CD14-positive monocyte (primary cell): ENCODE results near the gene PHF5A. TPM values are rescaled to one million over a fixed set of nuclear protein-coding genes. Genes with fewer than 3 reads are reported as not detected.

Source experiments
- DNase-seq, 3 donors: peaks; one replicate each; pipeline ENCODE4 v3.0.0-alpha.2; 2011 to 2022
- H2AFZ ChIP-seq: 2 replicates; pipeline ENCODE4 v1.6.0; 2012; ENCODE audit warnings: mild to moderate bottlenecking, low read depth, low read length, inconsistent platforms; ENCODE audit not compliant: insufficient read depth, poor library complexity, severe bottlenecking
- H3K27ac ChIP-seq, 2 donors: 1 replicate in 1 of 2; 2 replicates in 1 of 2; pipeline ENCODE4 v1.5.1; 2012 to 2013; ENCODE audit warnings: low read length in 2 of 2, control low read depth in 1 of 2, inconsistent platforms in 1 of 2, low read depth in 1 of 2, mild to moderate bottlenecking in 1 of 2
- H3K27me3 ChIP-seq, 2 donors: one replicate each; pipeline versions ENCODE4 v1.6.0 to v1.6.1; 2011 to 2013; ENCODE audit warnings: low read length in 2 of 2; ENCODE audit not compliant: control insufficient read depth in 2 of 2, insufficient read depth in 2 of 2
- H3K36me3 ChIP-seq, 2 donors: replicated peaks in 1 of 2; 1 replicate in 1 of 2; 2 replicates in 1 of 2; pipeline versions ENCODE4 v1.5.1 to v1.6.1; 2012 to 2013; ENCODE audit warnings: low read length in 2 of 2, control low read depth in 1 of 2, inconsistent platforms in 1 of 2, mild to moderate bottlenecking in 1 of 2; ENCODE audit not compliant: insufficient read depth in 2 of 2, control insufficient read depth in 1 of 2
- H3K4me1 ChIP-seq, 2 donors: 1 replicate in 1 of 2; 2 replicates in 1 of 2; pipeline versions ENCODE4 v1.5.1 to v1.6.1; 2012 to 2013; ENCODE audit warnings: low read length in 2 of 2, control low read depth in 1 of 2, inconsistent platforms in 1 of 2, mild to moderate bottlenecking in 1 of 2, moderate library complexity in 1 of 2; ENCODE audit not compliant: insufficient read depth in 2 of 2, control insufficient read depth in 1 of 2
- H3K4me2 ChIP-seq: replicated peaks from 2 replicates; pipeline ENCODE3; 2012; ENCODE audit warnings: low read length, moderate library complexity, mild to moderate bottlenecking; ENCODE audit not compliant: poor library complexity, severe bottlenecking; ENCODE audit errors: extremely low read depth
- H3K4me3 ChIP-seq, 3 experiments: fragments of 200-600 bp in 1 of 3; sonication (generic) in 1 of 3; replicated peaks in 1 of 3; 1 replicate in 2 of 3; 2 replicates in 1 of 3; pipeline ENCODE4 v1.5.1; 2011 to 2013; ENCODE audit warnings: low read length in 3 of 3, mild to moderate bottlenecking in 3 of 3, control low read depth in 2 of 3, low read depth in 2 of 3, inconsistent platforms in 1 of 3, moderate library complexity in 1 of 3
- H3K79me2 ChIP-seq: 2 replicates; pipeline ENCODE4 v1.6.0; 2012; ENCODE audit warnings: mild to moderate bottlenecking, control low read depth, inconsistent platforms, low read length, moderate library complexity; ENCODE audit not compliant: insufficient read depth
- H3K9ac ChIP-seq: 2 replicates; pipeline ENCODE4 v1.6.0; 2017; ENCODE audit warnings: low read length, mild to moderate bottlenecking; ENCODE audit not compliant: insufficient read depth, poor library complexity, severe bottlenecking
- H3K9me3 ChIP-seq, 2 donors: replicated peaks in 1 of 2; 1 replicate in 1 of 2; 2 replicates in 1 of 2; pipeline versions ENCODE4 v1.5.1 to v1.6.1; 2012 to 2013; ENCODE audit warnings: low read length in 2 of 2, control low read depth in 1 of 2; ENCODE audit not compliant: control insufficient read depth in 1 of 2, insufficient read depth in 1 of 2
- H4K20me1 ChIP-seq: 2 replicates; pipeline ENCODE4 v1.6.0; 2012; ENCODE audit warnings: mild to moderate bottlenecking, low read length, control low read depth, moderate library complexity; ENCODE audit not compliant: insufficient read depth
- H3K27ac Mint-ChIP-seq, 7 donors: one replicate each; pipeline ENCODE4 v1.8.0; 2020; ENCODE audit warnings: mild to moderate bottlenecking in 7 of 7, mixed read lengths in 7 of 7, moderate library complexity in 6 of 7, inconsistent platforms in 2 of 7
- H3K27me3 Mint-ChIP-seq, 3 donors: one replicate each; pipeline ENCODE4 v1.8.0; 2021 to 2022; ENCODE audit warnings: low read depth in 3 of 3, mild to moderate bottlenecking in 3 of 3, mixed read lengths in 3 of 3, moderate library complexity in 3 of 3, inconsistent platforms in 1 of 3
- H3K36me3 Mint-ChIP-seq, 2 donors: one replicate each; pipeline ENCODE4 v1.8.0; 2020; ENCODE audit warnings: mixed read lengths in 2 of 2, inconsistent platforms in 1 of 2, mild to moderate bottlenecking in 1 of 2
- H3K4me1 Mint-ChIP-seq: one replicate; pipeline ENCODE4 v1.8.0; 2020; ENCODE audit warnings: mild to moderate bottlenecking, mixed read lengths
- H3K4me3 Mint-ChIP-seq, 2 donors: one replicate each; pipeline ENCODE4 v1.8.0; 2020; ENCODE audit warnings: mild to moderate bottlenecking in 2 of 2, mixed read lengths in 2 of 2, moderate library complexity in 1 of 2
- H3K9me3 Mint-ChIP-seq, 7 donors: one replicate each; pipeline ENCODE4 v1.8.0; 2020 to 2022; ENCODE audit warnings: mixed read lengths in 7 of 7, mild to moderate bottlenecking in 6 of 7, moderate library complexity in 6 of 7, inconsistent platforms in 2 of 7
- CTCF ChIP-seq: fragments of 200-600 bp; IDR thresholded peaks from one replicate; pipeline ENCODE4 v1.8.0; 2022; ENCODE audit warnings: antibody characterized with exemption, mild to moderate bottlenecking
- WGBS: methylation state at CpG from one replicate; pipeline ENCODE4 v1.1.5; 2013; ENCODE audit warnings: missing lambda C conversion rate; ENCODE audit not compliant: insufficient coverage; 5-methylcytosine and 5-hydroxymethylcytosine counted together
- intact Hi-C, 2 donors: fragments of 100-400 bp; cut with micrococcal nuclease; formaldehyde crosslinking; loops; one replicate each; pipeline versions ENCODE4 v1.15.0 to v1.15.1; 2023
- polyA plus RNA-seq, 3 donors: library from polyadenylated mRNA; depleted of rRNA in 1 of 3; unstranded in 2 of 3; stranded (reverse) in 1 of 3; fragments of 300-500 nt in 2 of 3; fragments of >200 nt in 1 of 3; fragmentation: Illumina TruSeq in 2 of 3; gene quantifications; 1 replicate in 2 of 3; 2 replicates in 1 of 3; pipeline ENCODE4 v1.2.3, GENCODE V29; 2012 to 2021

The PHF5A gene
- polyA plus RNA-seq, 3 donors = 22.0 to 31.3 (median 26.3) TPM

- H3K4me3 Mint-ChIP-seq = no peak overlapping the region
- H3K27me3 Mint-ChIP-seq = no peaks in the 10 kb centered on the region
- no peak overlapping the region for H2AFZ ChIP-seq
- H3K9me3 ChIP-seq = no peaks in the 10 kb centered on the region
- no peak overlapping the region for H3K4me3 ChIP-seq
- intact Hi-C loops = no loop called here
- peaks cover 28% of the 10 kb centered on the region for H3K79me2 ChIP-seq
- no peak overlapping the region for H3K4me2 ChIP-seq
- H3K36me3 ChIP-seq = peaks cover 5 to 14% of the 10 kb centered on the region in 2 donors
- peaks cover 16 to 21% of the 10 kb centered on the region in 2 donors for H3K4me1 ChIP-seq
- H3K9me3 Mint-ChIP-seq = no peaks in the 10 kb centered on the region
- H3K4me1 Mint-ChIP-seq = peaks cover 20% of the 10 kb centered on the region
- H3K27ac Mint-ChIP-seq = no peak overlapping the region
- 100% methylated on average over 3 of the region's 9 CpGs for WGBS
- no peak overlapping the region for H3K27ac ChIP-seq
- no peak for TF ChIP-seq CTCF
- DNase-seq = no peak
- H3K27me3 ChIP-seq = no peaks in the 10 kb centered on the region
- H3K9ac ChIP-seq = no peak overlapping the region
- H3K36me3 Mint-ChIP-seq = peaks cover 11 to 15% of the 10 kb centered on the region in 2 donors
- H4K20me1 ChIP-seq = peaks cover 8% of the 10 kb centered on the region
Measured at GRCh38 chr22:41418717-41419116, 49.8 kb downstream of the PHF5A start.

- Histone ChIP-seq H3K36me3 (peaks cover 0 to 6% of the 10 kb centered on the region in 2 donors), H3K79me2 (peaks cover 29% of the 10 kb centered on the region), H3K9me3 (no peaks in the 10 kb centered on the region), H3K27ac (peak overlapping the region in 1 of 2 donors; percentile 36), H3K4me1 (peaks cover 19 to 24% of the 10 kb centered on the region in 2 donors), H3K9ac (no peak overlapping the region), H3K27me3 (no peaks in the 10 kb centered on the region), H3K4me2 (no peak overlapping the region), H3K4me3 (no peak overlapping the region), H2AFZ (no peak overlapping the region), H4K20me1 (peaks cover 8% of the 10 kb centered on the region)
- peaks cover 20% of the 10 kb centered on the region for H3K4me1 Mint-ChIP-seq
- DNase-seq = no peak
- no peak overlapping the region for H3K4me3 Mint-ChIP-seq
- peaks cover 6 to 7% of the 10 kb centered on the region in 2 donors for H3K36me3 Mint-ChIP-seq
- no peaks in the 10 kb centered on the region for H3K9me3 Mint-ChIP-seq
- H3K27me3 Mint-ChIP-seq = no peaks in the 10 kb centered on the region
- WGBS = 95% methylated on average over 10 of the region's 13 CpGs
- intact Hi-C loops = no loop called here
- peak overlapping the region in 1 of 7 donors; percentile 30 for H3K27ac Mint-ChIP-seq
- TF ChIP-seq CTCF = no peak
Measured at GRCh38 chr22:41417622-41418390, 50.7 kb downstream of the PHF5A start.
